ENCODE results near the gene P4HA1. TPM values are rescaled to one million over a fixed set of nuclear protein-coding genes. Genes with fewer than 3 reads are reported as not detected.
"Not testable (repeated sequence)": the region's sequence is repeated elsewhere in the genome, so short reads cannot be mapped to it uniquely, and the experiment has no call there.

The P4HA1 gene
- total RNA-seq, 1 donor from 2014 or later = 75.0 TPM

DNA sequence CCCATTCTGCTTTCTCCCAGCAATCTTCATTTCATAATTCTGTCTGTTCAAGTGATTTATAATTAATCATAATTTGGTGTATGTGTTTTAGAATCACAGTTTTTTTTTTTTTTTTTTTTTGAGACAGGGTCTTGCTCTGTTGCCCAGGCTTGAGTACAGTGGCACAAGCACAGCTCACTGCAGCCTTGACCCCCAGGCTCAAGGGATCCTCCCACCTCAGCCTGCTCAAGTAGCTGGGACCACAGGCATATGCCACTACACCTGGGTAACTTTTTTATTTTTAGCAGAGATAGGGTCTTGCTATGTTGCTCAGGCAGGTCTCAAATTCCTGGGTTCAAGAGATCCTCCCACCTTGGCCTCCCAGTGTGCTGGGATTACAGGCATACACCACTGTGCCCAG lies 92.8 kb downstream of the P4HA1 start:
- no peak for DNase-seq
- no peak for ATAC-seq
- intact Hi-C loops (cut with micrococcal nuclease) = no loop called here

DNA sequence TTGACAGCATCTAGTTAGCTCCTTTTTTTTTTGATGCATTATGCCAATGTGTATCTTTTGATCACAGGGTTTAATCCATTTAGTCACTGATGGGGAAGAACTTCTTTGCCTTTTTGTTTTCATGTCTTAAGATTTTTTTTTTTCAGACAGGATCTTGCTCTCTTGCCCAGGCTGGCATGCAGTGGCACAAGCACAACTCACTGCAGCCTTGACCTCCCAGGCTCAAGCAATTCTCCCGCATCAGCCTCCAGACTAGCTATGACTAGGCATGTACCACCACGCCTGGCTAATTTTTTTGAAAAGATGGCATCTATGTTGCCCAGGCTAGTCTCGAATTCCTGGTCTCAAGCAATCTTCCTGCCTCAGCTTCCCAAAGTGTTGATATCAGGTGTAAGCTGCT lies 95.7 kb downstream of the P4HA1 start:
- ATAC-seq (no peak), DNase-seq (no peak)
- intact Hi-C loops (cut with micrococcal nuclease) = no loop called here

DNA sequence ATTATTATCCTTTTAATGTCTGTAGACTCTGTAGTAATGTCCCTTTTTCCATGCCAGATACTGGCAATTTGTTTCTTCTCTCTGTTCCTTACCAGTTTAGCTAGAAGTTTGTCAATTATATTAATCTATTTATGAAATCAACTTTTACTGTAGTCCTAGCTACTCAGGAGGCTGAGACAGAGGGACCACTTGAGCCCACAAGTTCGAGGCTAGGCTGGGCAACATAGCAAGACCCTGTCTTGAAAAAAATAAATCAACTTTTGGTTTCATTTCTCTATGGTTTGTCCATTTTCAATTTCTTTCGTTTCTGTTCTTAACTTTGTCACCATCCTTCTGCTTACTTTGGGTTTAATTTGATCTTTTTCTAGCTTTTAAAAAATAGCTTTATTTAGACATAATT lies 99.6 kb downstream of the P4HA1 start:
- intact Hi-C loops (cut with micrococcal nuclease) = no loop called here
- no peak for DNase-seq
- ATAC-seq = no peak

DNA sequence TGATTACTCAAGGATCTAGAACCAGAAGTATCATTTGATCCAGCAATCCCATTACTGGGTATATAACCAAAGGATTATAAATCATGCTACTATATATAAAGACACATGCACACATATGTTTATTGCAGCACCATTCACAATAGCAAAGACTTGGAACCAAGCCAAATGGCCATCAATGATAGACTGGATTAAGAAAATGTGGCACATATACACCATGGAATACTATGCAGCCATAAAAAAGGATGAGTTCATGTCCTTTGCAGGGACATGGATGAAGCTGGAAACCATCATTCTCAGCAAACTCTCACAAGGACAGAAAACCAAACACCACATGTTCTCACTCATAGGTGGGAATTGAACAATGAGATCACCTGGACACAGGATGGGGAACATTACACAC lies 101.2 kb downstream of the P4HA1 start:
- DNase-seq; intact Hi-C loops (cut with micrococcal nuclease); ATAC-seq: not testable (repeated sequence)

DNA sequence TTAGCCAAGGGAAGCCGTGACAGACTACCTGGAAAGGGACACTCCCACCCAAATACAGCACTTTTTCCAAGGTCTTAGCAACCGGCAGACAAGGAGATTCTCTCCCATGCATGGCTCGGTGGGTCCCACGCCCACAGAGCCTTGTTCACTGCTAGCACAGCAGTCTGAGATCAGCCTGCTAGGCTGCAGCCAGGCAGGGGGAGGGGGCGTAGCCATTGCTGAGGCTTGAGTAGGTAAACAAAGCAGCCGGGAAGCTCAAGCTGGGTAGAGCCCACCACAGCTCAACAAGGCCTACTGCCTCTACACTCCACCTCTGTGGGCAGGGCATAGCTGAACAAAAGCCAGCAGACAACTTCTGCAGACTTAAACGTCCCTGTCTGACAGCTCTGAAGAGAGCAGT lies 106.9 kb downstream of the P4HA1 start:
- DNase-seq; ATAC-seq; intact Hi-C loops (cut with micrococcal nuclease): not testable (repeated sequence)

DNA sequence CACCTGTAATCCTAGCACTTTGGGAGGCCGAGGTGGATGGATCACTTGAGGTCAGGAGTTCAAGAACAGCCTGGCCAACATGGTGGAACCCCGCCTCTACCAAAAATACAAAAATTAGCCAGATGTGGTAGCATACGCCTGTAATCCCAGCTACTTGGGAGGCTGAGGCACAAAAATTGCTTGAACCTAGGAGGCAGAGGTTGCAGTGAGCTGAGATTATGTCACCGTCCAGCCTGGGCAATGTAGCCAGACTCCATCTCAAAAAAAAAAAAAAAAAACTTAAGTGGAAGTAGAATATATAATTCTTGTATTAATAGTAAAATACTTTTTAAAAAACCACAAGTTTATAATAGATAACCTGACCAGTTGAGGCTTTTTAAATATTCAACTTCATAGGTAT lies 112.0 kb downstream of the P4HA1 start:
- intact Hi-C loops (cut with micrococcal nuclease); ATAC-seq; DNase-seq: not testable (repeated sequence)

DNA sequence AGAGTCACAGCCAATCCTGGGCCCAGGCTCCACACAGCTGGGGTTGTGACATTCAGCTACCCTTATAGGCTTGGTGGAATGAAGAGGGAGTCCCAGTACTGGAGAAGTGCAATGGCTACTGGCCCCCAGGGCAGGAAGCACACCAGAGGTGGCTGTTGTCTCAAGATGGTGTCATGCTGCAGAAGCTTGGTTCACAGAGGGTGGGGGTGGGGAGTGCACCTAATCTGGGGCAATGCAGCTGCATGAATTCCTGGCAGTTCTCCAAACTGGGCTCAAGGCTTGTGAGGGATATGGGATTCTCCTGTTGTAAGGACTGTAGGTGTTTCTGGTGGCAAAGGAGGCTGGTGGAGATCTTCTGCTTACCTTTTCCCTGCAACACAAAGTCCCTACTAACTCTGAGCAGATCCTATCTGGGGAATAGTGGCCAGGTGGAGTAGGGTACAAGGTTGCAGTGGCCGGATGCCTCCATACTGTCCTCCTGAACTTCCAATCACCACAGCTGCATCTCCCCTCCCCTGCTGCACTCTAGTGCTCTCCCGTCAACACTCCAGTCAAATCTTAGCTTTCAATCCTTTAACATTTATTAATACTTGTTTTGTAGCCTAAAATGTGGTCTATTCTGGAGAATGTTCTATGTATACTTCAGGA lies 114.7 kb downstream of the P4HA1 start:
- DNase-seq (no peak), ATAC-seq (peak; percentile 54)
- intact Hi-C loops (cut with micrococcal nuclease) = no loop called here

DNA sequence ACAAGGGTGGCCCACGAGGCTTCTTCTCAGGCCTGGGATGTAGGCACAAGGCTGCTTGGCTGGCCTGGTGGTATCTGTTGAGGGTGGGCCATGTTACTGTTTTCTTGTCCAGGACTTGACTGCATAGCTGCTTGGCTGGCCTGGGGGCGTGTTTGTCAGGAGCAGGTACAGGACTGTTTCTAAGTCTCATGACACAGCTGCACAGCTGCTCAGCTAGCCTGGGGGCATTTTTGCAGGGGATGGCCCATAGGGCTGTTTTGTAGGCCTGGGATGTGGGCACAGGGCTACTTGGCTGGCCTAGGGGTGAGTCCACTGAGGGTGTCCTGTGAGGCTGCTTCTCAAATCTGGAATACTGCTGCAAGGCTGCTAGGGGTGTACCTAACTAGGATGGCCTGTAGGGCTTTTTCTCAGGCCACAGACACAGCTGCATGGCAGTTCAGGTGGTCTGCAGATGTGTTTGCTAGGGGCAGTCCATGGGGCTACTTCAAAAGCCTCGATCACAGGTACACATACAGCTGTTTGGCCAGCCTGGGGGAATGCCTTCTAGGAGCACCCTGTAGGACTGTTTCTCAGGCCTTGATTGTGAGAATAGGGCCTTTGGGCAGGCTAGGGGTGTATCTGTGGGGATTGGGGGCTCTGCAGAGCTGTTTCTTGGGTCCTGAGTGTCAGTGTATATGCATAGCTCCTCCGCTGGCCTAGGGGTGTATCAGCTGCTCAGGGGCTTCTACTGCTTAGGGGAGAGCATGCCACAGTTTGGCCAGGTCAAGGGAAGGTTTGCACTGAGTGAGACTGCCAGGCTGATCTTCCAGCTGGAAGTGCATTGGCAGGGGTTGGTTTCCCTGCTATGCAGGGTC lies 115.4 kb downstream of the P4HA1 start:
- DNase-seq (peak; percentile 23), ATAC-seq (peak; percentile 47)
- intact Hi-C loops (cut with micrococcal nuclease) = no loop called here

DNA sequence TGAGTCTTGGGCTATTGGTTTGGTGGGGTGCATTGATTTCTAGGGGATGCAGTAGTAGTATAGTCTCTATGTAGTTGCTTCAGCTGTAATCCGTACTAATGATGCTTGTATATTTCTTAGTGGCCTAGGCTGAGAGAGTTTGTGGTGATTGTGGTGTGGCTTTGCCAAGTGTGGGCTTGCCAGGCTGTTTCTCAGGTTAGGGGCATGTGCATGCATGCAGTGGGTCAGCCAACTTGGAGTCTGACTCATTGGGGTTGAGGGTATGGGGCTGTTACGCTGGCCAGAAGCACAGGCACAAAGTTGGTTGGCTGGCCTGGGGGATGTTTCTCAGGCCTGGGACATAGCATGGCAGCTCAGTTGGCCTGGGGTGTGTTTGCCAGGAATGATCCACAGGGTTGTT lies 116.3 kb downstream of the P4HA1 start:
- intact Hi-C loops (cut with micrococcal nuclease) = no loop called here
- no peak for DNase-seq
- ATAC-seq = no peak

DNA sequence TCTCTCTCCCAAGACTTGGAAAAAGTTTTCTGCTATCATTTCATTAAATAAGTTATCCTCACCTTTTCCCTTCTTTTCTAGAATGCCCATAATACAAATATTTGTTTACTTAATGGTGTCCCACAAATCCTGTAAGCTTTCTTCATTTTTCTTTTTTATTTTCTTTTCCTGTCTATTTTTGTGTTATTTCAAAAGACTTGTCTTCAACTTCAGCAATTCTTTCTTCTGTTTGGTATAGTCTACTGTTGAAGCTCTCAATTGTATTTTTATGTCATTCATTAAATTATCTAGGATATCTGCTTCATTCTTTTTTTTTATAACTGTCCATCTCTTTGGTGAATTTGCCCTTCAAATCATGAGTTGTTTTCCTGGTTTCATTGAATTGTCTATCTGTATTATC lies 117.0 kb downstream of the P4HA1 start:
- intact Hi-C loops (cut with micrococcal nuclease) = no loop called here
- no peak for ATAC-seq
- no peak for DNase-seq

DNA sequence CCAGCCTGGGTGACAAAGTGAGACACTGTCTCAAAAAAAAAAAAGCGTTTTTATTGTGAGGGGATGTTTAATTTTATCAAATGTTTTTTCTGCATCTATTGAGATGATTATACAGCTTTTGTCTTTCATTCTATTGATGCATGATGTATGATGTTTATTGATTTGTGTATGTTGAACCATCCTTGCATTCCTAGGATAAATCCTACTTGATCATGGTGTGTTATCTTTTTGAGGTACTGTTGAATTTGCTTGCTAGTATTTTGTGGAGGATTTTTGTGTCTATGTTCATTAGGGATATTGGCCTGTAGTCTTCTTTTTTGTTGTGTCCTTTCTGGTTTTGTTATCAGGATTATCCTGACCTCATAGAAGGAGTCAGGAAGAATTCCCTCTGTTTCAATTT lies 119.8 kb downstream of the P4HA1 start:
- ATAC-seq = no peak
- no peak for DNase-seq
- intact Hi-C loops (cut with micrococcal nuclease) = no loop called here

Other genes with a start within 250 kb of the P4HA1 start
- gene OIT3, start 203.1 kb downstream of the P4HA1 start, total RNA-seq = not detected
- not detected for gene PLA2G12B, start 142.1 kb downstream of the P4HA1 start, total RNA-seq
- 4.5 TPM for gene NUDT13, start 13.6 kb upstream of the P4HA1 start, total RNA-seq
- 17.8 TPM for gene ECD, start 71.1 kb upstream of the P4HA1 start, total RNA-seq
- 13.8 TPM for gene FAM149B1, start 71.3 kb upstream of the P4HA1 start, total RNA-seq
- gene DNAJC9, start 150.4 kb upstream of the P4HA1 start, total RNA-seq = 9.6 TPM
- 109 TPM for gene MRPS16, start 155.8 kb upstream of the P4HA1 start, total RNA-seq

Measured in left ventricle myocardium superior (tissue), 1 donor.